NCI-H524 (cell line): ENCODE results near the gene SP140L.
"Not testable (repeated sequence)": the region's sequence is repeated elsewhere in the genome, so short reads cannot be mapped to it uniquely, and the experiment has no call there.

Experiments
- DNase-seq, 2 experiments: peaks; one replicate each; lab custom pipeline; 2025; lab: John Stamatoyannopoulos, UW

SP140L gene

GRCh38 chr2:230418341-230419016 is 91.5 kb downstream of the SP140L start:
- no peak for DNase-seq

- no peak for DNase-seq
Measured at GRCh38 chr2:230419181-230419580, 92.2 kb downstream of the SP140L start.

DNA sequence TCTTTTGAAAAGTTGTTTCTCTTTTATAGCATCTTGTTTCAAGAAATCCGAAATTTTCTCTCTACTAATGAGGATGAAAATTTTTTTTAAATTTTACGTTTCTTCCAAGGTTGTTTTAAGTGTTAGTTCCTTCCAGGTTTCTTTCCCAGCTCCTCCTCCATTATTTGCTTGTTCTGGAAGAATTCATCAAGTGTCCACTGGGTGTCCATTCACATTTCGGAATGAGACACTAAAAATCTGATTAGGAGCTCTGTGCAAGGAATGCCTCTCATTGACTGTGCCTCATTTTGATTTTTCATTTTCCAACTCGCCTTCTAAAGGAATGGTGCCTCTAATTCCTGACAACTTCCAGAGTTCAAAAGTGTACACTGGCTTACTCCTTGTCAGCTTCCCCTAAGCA is 95.2 kb downstream of the SP140L start:
- no peak for DNase-seq

GRCh38 chr2:230423851-230424458 is 97.0 kb downstream of the SP140L start:
- DNase-seq, result no peak

GRCh38 chr2:230425377-230425776 is 98.4 kb downstream of the SP140L start:
- no peak for DNase-seq

GRCh38 chr2:230429513-230429912 is 102.5 kb downstream of the SP140L start:
- no peak for DNase-seq

DNA sequence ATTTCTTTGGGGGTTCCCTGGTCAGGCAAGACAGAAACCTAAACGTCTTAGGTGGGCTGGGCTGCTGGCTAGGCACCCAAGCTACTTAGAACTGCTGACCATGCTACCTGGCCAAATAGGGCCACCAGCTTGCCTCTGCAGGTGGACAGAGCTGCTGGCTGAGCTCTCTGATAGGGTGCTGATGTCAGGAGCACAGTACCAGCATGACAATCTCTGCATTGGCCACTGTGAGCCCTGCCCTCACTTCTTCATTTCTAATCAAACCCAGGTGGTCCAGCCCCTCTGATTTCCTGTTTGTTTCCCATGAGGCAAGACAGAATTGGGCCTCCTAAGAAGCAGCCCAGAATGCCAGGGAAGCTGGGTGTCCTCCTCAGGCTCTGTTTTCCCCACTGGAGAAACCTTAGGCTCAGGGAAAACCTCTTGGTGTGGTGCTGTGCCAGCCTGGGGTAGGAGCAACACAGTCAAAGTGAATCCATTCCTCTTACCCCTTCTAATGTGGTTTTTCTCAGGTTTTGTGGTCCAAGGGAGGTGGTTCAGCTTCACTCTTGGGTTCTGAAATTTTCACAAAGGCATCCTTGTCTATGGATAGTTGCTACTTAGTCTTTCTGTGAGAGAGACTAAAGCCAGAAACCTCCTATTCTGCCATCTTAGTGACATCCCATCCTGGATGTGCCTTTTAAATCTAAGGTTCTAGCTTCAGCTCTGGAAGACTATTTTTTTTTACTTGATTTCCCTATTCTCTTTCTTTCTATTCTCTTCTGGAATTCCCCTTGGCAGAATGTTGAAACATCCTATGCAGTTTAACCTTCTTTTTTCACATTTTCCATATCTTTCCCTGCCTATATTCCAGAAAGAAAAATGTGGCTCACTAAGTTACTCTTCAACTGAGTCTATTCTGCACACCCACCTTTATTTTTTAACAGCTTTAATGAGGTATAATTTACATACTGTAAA is 104.2 kb downstream of the SP140L start:
- DNase-seq, result no peak

DNA sequence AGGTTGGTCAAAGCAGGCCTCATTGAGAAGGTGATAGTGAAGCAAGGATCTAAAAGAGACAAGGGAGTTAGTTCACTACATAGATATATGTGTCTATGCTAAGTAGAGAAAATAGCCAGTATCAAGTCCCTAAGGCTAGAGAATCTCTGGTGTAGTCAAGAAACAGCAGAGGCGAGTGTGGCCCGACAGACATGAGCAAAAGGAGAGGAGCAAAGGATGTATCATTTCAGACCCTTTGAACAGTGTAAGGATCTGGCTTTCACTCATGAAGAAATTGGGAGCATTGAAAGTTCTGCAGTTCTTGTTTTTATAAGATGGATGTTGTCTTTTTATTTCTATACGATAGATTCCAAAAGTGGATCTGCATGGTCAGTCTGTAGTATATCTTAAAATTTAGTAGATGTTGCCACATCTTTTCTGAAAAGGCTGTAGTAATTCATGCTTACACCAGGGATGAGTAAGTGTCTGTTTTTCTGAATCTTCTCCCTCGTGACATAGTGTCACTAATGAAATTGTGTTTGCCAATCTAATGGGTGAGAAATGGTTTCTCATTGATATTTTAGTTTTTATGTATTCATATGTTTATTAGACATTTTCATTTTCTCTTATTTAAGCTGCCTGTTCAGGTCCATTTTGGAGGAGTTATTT is 107.8 kb downstream of the SP140L start:
- DNase-seq, result no peak

DNA sequence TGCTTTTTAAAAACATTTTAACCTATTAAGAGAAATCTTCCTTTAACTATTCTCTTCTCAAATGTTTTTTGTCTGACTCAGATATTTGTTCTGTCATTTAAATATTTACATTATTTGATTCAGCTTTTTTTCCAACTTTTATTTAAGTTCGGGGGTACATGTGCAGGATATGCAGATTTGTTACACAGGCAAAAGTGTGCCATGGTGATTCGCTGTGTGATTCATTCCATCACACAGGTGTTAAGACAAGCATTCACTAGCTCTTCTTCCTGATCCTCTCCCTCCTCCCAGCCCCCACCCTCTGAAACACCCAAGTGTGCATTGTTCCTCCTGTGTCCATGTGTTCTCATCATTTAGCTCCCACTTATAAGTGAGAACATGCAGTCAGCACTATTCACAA is 108.4 kb downstream of the SP140L start:
- DNase-seq, result no peak

GRCh38 chr2:230439121-230439520 is 112.1 kb downstream of the SP140L start:
- not testable (repeated sequence) for DNase-seq

GRCh38 chr2:230439590-230439989 is 112.6 kb downstream of the SP140L start:
- DNase-seq, result no peak

DNA sequence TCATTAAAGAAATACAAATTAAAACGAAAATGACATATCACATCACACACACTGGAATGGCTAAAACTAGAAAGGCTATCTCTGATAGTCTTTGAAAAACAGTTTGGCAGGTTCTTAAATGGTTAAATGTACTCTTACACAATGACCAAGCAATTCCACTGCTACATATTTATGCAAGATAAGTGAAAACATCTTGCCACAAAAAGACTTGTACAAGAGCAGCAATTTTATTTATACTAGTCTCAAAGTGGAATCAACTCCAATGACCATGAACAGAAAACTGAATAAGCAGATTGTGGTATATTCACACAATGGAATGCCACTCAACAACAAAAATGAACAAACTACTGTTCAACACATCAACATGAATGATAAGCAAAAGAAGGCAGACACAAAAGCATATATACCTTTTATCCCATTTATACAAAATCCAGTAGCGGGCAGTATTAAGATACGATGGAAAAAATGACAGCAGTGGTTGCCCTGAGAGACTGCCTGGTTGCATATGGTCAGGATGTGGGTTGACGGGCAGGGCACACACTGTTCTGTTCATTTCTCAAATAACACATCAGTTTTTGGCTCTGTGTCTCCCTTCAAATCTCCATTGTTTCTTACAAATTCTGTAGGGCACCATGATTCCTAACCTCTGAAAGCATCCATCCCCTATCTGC is 114.4 kb downstream of the SP140L start:
- no peak for DNase-seq

- no peak for DNase-seq
Measured at GRCh38 chr2:230443541-230443940, 116.5 kb downstream of the SP140L start.

- no peak for DNase-seq
Measured at GRCh38 chr2:230444832-230445231, 117.8 kb downstream of the SP140L start.

- DNase-seq, result no peak
Measured at GRCh38 chr2:230447036-230447435, 120.0 kb downstream of the SP140L start.

- no peak for DNase-seq
Measured at GRCh38 chr2:230447455-230448451, 120.8 kb downstream of the SP140L start.

- DNase-seq, result no peak
Measured at GRCh38 chr2:230449901-230450467, 123.0 kb downstream of the SP140L start.

DNA sequence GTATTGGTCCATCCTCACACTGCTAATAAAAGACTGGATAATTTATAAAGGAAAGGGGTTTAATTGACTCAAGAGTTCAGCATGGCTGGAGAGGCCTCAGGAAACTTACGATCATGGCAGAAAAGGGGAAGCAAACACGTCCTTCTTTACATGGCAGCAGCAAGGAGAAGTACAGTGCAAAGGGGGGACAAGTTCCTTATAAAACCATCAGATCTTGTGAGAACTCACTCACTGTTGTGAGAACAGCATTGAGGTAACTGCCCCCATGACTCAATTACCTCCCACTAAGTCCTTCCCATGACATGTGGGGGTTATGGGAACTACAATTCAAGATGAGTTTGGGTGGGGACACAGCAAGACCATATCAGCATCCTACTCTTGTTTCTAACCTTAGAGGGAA is 126.0 kb downstream of the SP140L start:
- DNase-seq, result no peak
